Urinary bladder (tissue), 4 donors: ENCODE results near the gene RPSA. TPM values are rescaled to one million over a fixed set of nuclear protein-coding genes. Genes with fewer than 3 reads are reported as not detected.
"Not testable (repeated sequence)": the region's sequence is repeated elsewhere in the genome, so short reads cannot be mapped to it uniquely, and the experiment has no call there.

Experiments
- DNase-seq: peaks from one replicate; pipeline ENCODE4 v3.0.0-alpha.2; 2015; ENCODE audit errors: extremely low spot score
- H3K27ac ChIP-seq: one replicate; pipeline ENCODE4 v1.5.1; 2013; ENCODE audit warnings: low read depth, mild to moderate bottlenecking, moderate library complexity
- H3K36me3 ChIP-seq: one replicate; pipeline ENCODE4 v1.6.1; 2013; ENCODE audit warnings: mild to moderate bottlenecking, moderate library complexity; ENCODE audit not compliant: insufficient read depth
- H3K4me1 ChIP-seq: one replicate; pipeline ENCODE4 v1.6.1; 2013; ENCODE audit warnings: mild to moderate bottlenecking, moderate library complexity; ENCODE audit not compliant: insufficient read depth
- H3K4me3 ChIP-seq: one replicate; pipeline ENCODE4 v1.5.1; 2013; ENCODE audit warnings: low read depth, low read length
- WGBS: extraction: QIAGEN DNeasy Blood & Tissue Kit; methylation state at CpG from one replicate; pipeline ENCODE4 v1.1.7; 2013; 5-methylcytosine and 5-hydroxymethylcytosine counted together
- polyA plus RNA-seq: library from polyadenylated mRNA; stranded (reverse); fragments of 200-250 nt; gene quantifications from one replicate; pipeline ENCODE4 v1.2.3, GENCODE V29; 2013
- total RNA-seq: library from RNA; depleted of rRNA; stranded (reverse); fragments of >200 nt; gene quantifications from one replicate; pipeline ENCODE4 v1.2.3, GENCODE V29; 2014
- donor health status: healthy with polysubstance abuse.
- donor health status: healthy.

The RPSA gene
- total and polyA plus RNA-seq, 2 donors: 970 to 1,326 TPM

DNA sequence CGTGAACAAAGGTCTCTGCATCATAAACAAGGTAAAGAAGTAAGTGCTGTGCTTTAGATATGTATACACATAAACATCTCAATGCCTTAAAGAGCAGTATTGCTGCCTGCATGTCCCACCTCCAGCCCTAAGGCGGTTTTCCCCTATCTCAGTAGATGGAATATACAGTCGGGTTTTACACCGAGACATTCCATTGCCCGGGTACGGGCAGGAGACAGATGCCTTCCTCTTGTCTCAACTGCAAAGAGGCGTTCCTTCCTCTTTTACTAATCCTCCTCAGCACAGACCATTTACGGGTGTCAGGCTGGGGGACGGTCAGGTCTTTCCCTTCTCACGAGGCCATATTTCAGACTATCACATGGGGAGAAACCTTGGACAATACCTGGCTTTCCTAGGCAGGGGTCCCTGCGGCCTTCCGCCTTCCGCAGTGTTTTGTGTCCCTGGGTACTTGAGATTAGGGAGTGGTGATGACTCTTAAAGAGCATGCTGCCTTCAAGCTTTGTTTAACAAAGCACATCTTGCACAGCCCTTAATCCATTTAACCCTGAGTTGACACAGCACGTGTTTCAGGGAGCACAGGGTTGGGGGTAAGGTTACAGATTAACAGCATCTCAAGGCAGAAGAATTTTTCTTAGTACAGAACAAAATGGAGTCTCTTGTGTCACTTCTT is 12.2 kb downstream of the RPSA start:
- H3K4me3 ChIP-seq, DNase-seq, H3K27ac ChIP-seq, H3K36me3 ChIP-seq, H3K4me1 ChIP-seq: not testable (repeated sequence)
- 45% methylated on average over 13 of the region's 14 CpGs for WGBS

DNA sequence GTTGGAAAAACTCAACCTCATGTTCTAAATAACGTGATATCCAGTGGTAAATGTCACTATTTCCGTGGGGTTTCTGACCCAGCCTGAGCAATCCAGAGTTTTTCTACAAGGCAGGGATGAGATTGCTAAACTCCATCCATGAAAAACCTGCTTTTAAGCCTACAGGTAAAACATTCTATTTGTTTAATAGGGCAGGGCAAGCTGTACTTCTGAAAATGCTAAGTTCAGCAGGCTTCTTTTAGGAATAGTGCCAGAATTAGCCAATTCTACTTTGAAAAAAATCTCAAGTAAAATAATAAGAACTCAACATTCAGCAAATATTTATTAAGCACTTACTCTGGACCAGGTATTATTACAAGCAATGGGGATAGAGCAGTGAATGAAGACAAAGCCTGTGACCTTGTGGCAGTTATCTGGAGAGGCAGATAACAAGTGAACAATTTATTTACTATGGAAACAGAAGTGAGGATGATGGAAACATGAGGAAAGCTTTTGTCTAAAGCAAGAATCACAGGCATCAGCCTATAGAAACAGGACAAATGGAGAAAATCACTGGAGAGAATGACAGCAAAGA is 13.3 kb downstream of the RPSA start:
- Histone ChIP-seq H3K27ac (no peak overlapping the region), H3K36me3 (no peaks in the 10 kb centered on the region), H3K4me3 (no peak overlapping the region), H3K4me1 (no peaks in the 10 kb centered on the region)
- WGBS: 89% methylated on average over 2 of the region's 2 CpGs
- DNase-seq: no peak

DNA sequence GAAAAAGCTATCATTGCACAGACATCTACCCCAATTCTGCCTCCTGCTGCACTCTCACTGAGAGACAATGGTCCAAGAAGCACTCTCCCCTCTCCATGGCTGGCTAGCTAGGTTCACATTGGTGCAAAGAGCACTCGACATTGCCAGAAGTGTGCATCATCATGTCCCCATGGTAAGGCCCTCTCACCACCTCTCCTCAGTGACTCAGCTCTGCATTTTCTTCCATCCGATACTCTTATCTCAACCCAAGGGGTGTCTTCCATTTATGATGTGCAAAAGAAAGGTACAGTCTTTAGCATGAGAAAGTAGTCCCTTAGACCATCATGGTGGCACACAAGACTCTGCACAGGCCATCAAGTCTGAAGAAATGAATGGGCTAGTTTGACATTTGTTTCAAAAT is 14.0 kb downstream of the RPSA start:
- Histone ChIP-seq H3K4me3 (no peak overlapping the region), H3K4me1 (no peaks in the 10 kb centered on the region), H3K36me3 (no peaks in the 10 kb centered on the region), H3K27ac (no peak overlapping the region)
- DNase-seq: no peak
- WGBS: 91% methylated on average over 2 of the region's 2 CpGs

DNA sequence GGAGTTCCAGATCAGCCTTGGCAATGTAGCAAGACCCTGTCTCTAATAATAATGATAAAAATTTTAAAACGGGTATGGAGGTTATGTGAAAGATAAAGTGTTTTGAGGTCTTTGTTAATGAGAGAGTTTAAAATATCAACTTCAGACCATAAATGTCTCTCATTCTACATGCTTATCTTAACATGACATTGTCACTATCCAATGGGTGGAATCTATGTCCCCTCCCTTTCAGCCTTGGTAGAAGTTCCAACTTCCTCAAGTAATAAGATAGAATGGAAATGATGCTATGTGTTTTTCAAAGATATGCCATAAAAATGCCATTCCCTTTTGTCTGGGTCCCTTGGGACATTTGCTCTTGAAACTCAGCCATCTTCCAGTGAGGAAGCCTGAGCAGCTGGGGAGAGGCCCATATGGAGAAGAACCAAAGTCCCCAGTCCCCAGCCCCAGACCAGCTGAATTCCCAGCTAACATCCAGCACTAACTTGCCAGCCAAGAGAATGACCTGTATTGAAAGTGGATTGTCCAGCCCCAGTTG is 17.0 kb downstream of the RPSA start:
- 40% methylated on average over 1 of the region's 1 CpG for WGBS
- DNase-seq: no peak
- no peaks in the 10 kb centered on the region for H3K4me1 ChIP-seq
- no peak overlapping the region for H3K27ac ChIP-seq
- no peaks in the 10 kb centered on the region for H3K36me3 ChIP-seq
- H3K4me3 ChIP-seq: no peak overlapping the region

DNA sequence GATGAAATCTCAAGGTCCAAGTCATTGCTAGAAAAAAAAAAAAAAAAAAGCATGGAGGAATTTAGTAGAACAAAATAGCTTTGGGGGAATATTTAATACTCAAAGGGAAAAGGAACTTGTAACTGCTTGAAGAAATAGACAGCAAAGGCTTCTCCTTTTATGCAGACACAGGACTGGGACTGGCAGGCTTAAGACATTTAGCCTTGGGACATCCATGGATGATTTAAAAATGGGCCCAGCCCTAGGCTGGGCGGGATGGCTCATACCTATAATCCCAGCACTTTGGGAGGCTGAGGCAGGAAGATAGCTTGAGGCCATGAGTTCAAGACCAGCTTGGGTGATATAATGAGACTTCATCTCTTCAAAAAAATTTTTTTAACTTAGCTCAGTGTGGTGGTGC is 19.8 kb downstream of the RPSA start:
- DNase-seq: no peak
- no peaks in the 10 kb centered on the region for H3K36me3 ChIP-seq
- no peaks in the 10 kb centered on the region for H3K4me1 ChIP-seq
- H3K4me3 ChIP-seq: no peak overlapping the region
- WGBS: 40% methylated on average over 1 of the region's 1 CpG
- H3K27ac ChIP-seq: no peak overlapping the region

DNA sequence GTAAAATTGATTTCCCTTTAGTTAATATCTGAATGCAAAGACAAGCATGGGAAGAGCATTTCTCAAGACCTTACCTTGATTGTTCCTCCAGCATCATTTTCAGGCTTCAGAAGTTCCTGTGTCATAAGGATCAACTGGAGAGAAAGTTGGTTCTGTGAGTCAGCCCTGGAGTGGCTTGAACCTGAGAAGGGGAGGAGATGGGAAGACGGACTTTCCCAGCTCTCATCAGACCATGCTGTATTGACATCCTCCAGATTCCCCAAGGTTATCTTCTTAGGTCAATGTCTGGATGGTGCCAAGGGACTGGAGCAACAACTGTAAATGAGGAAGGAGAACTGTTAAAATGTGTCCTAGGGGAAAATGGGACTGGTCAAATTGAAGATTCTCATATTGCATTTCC is 21.0 kb downstream of the RPSA start:
- Histone ChIP-seq H3K4me1 (no peaks in the 10 kb centered on the region), H3K36me3 (no peaks in the 10 kb centered on the region), H3K4me3 (no peak overlapping the region), H3K27ac (no peak overlapping the region)
- DNase-seq: no peak
- WGBS: 69% methylated on average over 1 of the region's 1 CpG

DNA sequence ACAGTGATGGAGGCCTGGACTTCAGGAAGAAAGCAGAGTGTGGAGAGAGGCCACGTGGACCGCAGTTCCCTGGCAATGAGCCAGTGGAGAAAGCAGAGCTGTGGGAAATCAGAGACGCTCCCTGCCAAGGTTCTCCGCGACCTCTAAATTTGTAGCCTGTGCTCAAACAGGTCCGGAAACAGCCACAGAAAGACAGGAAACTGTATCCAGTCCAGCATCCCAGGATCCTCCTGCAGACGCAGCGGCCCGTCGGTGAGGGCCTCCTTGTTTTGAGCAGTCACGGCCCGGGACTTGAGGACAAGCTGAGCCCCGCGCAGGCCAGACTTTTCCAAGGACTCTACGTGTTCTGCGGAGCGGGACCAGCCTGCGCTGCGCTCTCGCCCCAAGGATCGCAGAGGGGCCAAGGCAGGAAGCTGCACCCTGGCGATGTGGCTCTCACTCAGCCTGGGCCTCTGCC is 22.3 kb downstream of the RPSA start:
- Histone ChIP-seq H3K36me3 (no peaks in the 10 kb centered on the region), H3K4me1 (no peaks in the 10 kb centered on the region), H3K27ac (no peak overlapping the region), H3K4me3 (no peak overlapping the region)
- DNase-seq: no peak
- WGBS: 57% methylated on average over 22 of the region's 22 CpGs

DNA sequence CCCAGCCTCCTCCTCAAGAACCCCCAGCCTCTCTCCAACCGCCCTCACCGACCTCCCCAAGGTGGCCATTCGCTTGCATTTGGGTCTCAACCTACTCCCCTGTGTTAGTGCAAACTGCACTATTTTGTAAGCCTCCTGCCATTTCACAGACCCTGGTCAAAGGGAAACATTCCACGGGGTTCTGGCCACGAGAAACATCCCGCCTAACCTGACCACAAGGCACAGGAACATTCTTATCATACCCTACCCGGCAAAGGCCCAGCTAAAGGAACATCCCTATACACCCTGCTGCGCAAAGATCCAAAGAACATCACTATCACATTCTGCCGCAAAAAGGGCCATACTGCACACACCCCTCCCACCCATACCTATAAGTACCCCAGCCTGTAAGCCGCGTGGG is 22.9 kb downstream of the RPSA start:
- WGBS: 92% methylated on average over 11 of the region's 11 CpGs
- Histone ChIP-seq H3K27ac (no peak overlapping the region), H3K4me3 (no peak overlapping the region), H3K36me3 (no peaks in the 10 kb centered on the region), H3K4me1 (no peaks in the 10 kb centered on the region)
- no peak for DNase-seq

DNA sequence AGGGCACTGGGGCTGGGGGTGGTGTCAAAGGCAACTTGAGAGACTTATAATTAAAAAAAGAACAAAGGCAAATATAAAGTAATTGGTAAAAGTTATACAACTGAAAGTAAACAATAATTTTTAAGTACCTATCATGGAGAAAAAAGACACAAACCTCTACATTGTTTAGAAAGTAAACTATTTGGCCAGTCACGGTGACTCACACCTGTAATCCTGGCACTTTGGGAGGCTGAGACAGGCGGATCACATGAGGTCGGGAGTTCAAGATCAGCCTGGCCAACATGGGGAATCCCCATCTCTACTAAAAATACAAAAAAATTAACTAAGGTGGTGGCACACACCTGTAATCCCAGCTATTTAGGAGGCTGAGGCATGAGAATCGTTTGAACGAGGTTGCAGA is 25.8 kb downstream of the RPSA start:
- no peak for DNase-seq
- no peaks in the 10 kb centered on the region for H3K36me3 ChIP-seq
- no peaks in the 10 kb centered on the region for H3K4me1 ChIP-seq
- no peak overlapping the region for H3K4me3 ChIP-seq
- WGBS: 80% methylated on average over 5 of the region's 5 CpGs
- no peak overlapping the region for H3K27ac ChIP-seq

DNA sequence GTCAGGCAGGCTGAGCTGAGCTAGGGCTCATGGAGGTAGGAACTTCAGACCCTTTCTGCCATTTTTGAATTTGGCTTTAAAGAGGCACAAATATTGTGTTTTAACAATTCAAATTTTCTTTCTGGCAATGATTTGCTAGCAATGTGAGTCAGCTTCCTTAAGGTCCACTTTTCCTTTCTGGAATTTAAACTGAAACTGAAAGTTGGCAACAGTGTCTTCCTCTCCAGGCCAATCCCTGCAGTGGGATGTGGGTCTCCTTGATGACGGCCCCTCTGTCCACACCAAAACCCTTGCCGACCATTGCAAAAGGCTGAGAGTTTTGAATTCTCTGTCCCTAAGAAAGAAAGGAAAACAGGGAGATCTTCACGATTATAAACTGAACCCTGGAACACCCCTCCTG is 27.1 kb downstream of the RPSA start:
- H3K4me3 ChIP-seq: no peak overlapping the region
- H3K4me1 ChIP-seq: no peaks in the 10 kb centered on the region
- 63% methylated on average over 3 of the region's 3 CpGs for WGBS
- H3K27ac ChIP-seq: no peak overlapping the region
- no peak for DNase-seq
- no peaks in the 10 kb centered on the region for H3K36me3 ChIP-seq

DNA sequence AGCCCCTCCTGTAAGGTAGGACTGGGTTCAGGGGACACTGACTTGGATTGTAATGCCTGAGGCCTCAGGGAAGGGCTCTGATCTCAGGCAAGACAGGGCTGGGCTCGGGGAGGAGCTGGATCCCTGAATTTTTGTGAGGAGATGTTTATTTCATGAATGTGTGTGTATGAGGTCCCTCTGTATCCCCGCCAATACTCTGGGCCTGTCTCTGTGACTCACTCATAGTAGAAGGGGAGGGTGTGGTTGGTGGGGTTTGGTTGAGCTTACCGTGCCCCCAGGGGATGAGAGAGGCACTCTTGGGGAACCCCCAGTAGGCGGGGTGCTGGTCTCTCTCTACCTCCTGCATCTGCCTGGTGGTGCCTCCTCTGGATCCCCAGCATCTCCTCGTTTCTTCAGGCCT is 28.1 kb downstream of the RPSA start:
- Histone ChIP-seq H3K36me3 (no peaks in the 10 kb centered on the region), H3K4me1 (no peaks in the 10 kb centered on the region), H3K27ac (no peak overlapping the region), H3K4me3 (no peak overlapping the region)
- DNase-seq: no peak
- 50% methylated on average over 5 of the region's 5 CpGs for WGBS

DNA sequence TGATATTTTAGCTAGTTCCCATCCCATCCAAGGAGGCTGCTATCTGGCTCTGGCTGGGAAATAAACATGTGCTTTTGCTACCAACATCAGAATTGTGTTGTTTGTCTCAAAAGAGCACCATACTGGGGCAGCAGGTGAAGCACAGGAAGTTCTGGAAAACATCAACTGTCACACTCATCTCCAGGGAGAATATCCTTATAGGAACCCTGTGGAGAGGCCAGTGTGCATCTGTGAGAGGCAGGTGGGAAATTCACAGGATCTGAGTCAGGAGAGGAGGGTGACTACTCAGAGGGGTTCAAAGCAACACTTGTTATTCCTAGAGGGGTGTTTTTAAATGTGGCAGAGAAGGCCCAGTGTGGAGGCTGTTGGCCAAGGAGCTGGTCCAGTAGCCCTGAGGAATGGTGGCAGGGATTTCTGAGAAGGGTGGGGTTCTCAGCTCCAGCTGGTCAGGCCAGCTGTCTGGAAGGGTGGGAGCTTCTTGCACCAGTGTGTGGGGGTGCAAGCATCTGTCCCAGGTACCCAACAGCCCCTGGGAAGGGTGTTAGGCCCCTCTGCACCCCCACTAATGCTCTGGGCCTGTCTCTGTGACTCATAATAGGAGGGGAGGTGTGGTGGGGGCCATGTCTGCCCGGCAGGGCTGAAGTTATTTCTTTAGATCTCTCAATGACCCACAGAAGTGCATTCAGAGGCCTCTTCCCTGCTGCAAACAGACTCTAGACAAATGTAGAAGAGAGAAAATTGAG is 28.7 kb downstream of the RPSA start:
- WGBS: 63% methylated on average over 1 of the region's 1 CpG
- no peak overlapping the region for H3K4me3 ChIP-seq
- H3K4me1 ChIP-seq: no peaks in the 10 kb centered on the region
- no peak for DNase-seq
- no peak overlapping the region for H3K27ac ChIP-seq
- H3K36me3 ChIP-seq: no peaks in the 10 kb centered on the region

DNA sequence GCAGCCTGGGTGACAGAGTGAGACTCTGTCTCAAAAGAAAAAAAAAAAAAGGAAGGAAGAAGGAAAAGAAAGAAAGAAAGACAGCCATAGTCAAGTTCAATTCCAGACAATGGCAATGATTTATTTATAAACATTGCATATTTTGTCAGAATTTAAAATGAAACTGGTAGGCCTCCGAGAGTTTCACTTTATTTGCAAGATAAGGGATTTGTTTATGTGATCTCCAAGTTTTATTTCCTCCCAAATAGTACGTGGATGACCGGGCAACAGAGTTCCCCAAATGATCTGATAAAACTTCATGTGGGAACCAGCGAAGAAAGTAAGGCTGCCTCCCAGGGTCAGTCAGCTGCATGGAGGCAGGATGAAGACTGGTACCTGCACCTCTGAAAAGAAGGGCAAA is 32.4 kb downstream of the RPSA start:
- Histone ChIP-seq H3K27ac (no peak overlapping the region), H3K4me3 (no peak overlapping the region)
- 28% methylated on average over 4 of the region's 4 CpGs for WGBS

DNA sequence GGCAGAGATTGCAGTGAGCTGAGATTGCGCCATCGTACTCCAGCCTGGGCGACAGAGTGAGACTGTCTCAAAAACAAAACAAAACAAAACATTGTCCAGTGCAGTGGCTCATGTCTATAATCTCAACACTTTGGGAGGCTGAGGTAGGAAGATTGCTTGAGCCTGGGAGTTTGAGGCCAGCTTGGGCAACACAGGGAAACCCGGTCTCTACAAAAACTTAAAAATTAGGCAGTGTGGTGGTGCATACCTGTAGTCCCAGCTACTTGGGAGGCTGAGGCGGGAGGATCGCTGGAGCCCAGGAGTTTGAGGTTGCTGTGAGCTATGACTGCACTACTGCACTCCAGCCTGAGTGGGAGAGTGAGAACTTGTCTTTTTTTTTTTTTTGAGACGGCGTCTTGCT is 33.8 kb downstream of the RPSA start:
- Histone ChIP-seq H3K4me3 (no peak overlapping the region), H3K27ac (no peak overlapping the region), H3K36me3 (no peaks in the 10 kb centered on the region), H3K4me1 (no peaks in the 10 kb centered on the region)
- 91% methylated on average over 8 of the region's 8 CpGs for WGBS
- DNase-seq: no peak

More for the DNA sequence above, 32.4 kb downstream of the RPSA start:
- DNase-seq: no peak
- no peaks in the 10 kb centered on the region for H3K4me1 ChIP-seq
- H3K36me3 ChIP-seq: no peaks in the 10 kb centered on the region
